ENCODE measurements around the gene PRKN.

PRKN gene

GRCh38 chr6:161984713-161985112 is 742.9 kb downstream of the PRKN start:
- Histone ChIP-seq H3K4me1 (ENCODE audit: control insufficient read depth, insufficient read depth, low read length, poor library complexity, severe bottlenecking) (no peaks in the 10 kb centered on the region), H3K36me3 (ENCODE audit: control insufficient read depth, insufficient read depth, low read length) (no peaks in the 10 kb centered on the region), H3K9me3 (ENCODE audit: control insufficient read depth, low read length) (peaks cover 6% of the 10 kb centered on the region), H3K4me3 (ENCODE audit: insufficient read depth, low read depth, low read length, poor library complexity, severe bottlenecking) (no peak overlapping the region), H3K27me3 (replicated peaks; ENCODE audit: control insufficient read depth, insufficient read depth, low read length, poor library complexity, severe bottlenecking) (no peaks in the 10 kb centered on the region), H3K27ac (ENCODE audit: insufficient read depth, low read length, poor library complexity, severe bottlenecking) (no peak overlapping the region)
- DNase-seq = no peak

DNA sequence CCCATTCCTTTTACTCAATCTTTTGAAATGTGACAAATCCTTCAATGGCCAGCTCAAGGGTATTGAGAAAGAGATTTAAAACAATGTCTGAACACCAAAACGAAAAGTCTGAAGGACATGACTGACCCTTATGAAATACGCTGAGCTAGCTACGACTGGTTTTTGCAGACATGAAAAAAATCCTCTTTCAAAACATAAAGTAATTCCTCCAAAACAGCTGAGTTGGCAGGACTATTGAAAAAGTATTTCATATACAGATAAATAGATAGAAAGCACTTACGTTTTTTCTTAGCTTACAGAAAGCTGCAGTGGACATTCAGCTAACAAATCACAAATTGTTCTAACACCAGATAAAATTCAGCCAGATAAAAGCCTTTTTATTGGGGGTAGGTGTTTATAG is 751.0 kb downstream of the PRKN start:
- no peaks in the 10 kb centered on the region for H3K9me3 ChIP-seq (ENCODE audit: control insufficient read depth, low read length)
- H3K4me3 ChIP-seq (ENCODE audit: insufficient read depth, low read depth, low read length, poor library complexity, severe bottlenecking) = no peak overlapping the region
- H3K27ac ChIP-seq (ENCODE audit: insufficient read depth, low read length, poor library complexity, severe bottlenecking) = no peak overlapping the region
- no peaks in the 10 kb centered on the region for H3K36me3 ChIP-seq (ENCODE audit: control insufficient read depth, insufficient read depth, low read length)
- DNase-seq = no peak
- no peaks in the 10 kb centered on the region for H3K27me3 ChIP-seq (replicated peaks; ENCODE audit: control insufficient read depth, insufficient read depth, low read length, poor library complexity, severe bottlenecking)
- H3K4me1 ChIP-seq (ENCODE audit: control insufficient read depth, insufficient read depth, low read length, poor library complexity, severe bottlenecking) = no peaks in the 10 kb centered on the region

DNA sequence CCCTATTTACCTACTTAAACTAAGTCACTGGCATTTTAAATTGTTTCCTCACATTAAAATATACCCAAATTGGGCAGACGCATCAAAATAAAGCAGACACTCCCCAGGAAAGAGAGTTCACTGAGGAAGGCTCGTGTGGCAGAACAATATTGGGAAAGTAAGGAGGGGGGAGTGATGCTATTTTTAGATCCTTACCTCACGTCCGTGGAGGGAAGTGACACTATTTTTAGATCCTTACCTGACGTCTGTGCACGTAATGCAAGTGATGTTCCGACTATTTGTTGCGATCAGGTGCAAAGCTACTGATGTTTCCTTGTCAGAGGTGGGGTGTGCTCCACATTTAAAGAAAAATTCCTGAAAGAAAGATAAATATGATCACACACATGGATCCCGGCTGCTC is 754.5 kb downstream of the PRKN start:
- H3K27ac ChIP-seq (ENCODE audit: insufficient read depth, low read length, poor library complexity, severe bottlenecking) = no peak overlapping the region
- no peaks in the 10 kb centered on the region for H3K4me1 ChIP-seq (ENCODE audit: control insufficient read depth, insufficient read depth, low read length, poor library complexity, severe bottlenecking)
- no peaks in the 10 kb centered on the region for H3K9me3 ChIP-seq (ENCODE audit: control insufficient read depth, low read length)
- H3K4me3 ChIP-seq (ENCODE audit: insufficient read depth, low read depth, low read length, poor library complexity, severe bottlenecking) = no peak overlapping the region
- no peak for DNase-seq
- H3K27me3 ChIP-seq (replicated peaks; ENCODE audit: control insufficient read depth, insufficient read depth, low read length, poor library complexity, severe bottlenecking) = no peaks in the 10 kb centered on the region
- no peaks in the 10 kb centered on the region for H3K36me3 ChIP-seq (ENCODE audit: control insufficient read depth, insufficient read depth, low read length)

- no peaks in the 10 kb centered on the region for H3K27me3 ChIP-seq (replicated peaks; ENCODE audit: control insufficient read depth, insufficient read depth, low read length, poor library complexity, severe bottlenecking)
- no peak overlapping the region for H3K4me3 ChIP-seq (ENCODE audit: insufficient read depth, low read depth, low read length, poor library complexity, severe bottlenecking)
- no peaks in the 10 kb centered on the region for H3K9me3 ChIP-seq (ENCODE audit: control insufficient read depth, low read length)
- H3K36me3 ChIP-seq (ENCODE audit: control insufficient read depth, insufficient read depth, low read length) = no peaks in the 10 kb centered on the region
- H3K27ac ChIP-seq (ENCODE audit: insufficient read depth, low read length, poor library complexity, severe bottlenecking) = no peak overlapping the region
- DNase-seq = no peak
- H3K4me1 ChIP-seq (ENCODE audit: control insufficient read depth, insufficient read depth, low read length, poor library complexity, severe bottlenecking) = no peaks in the 10 kb centered on the region
Observed at GRCh38 chr6:161971043-161971442, 756.5 kb downstream of the PRKN start.

DNA sequence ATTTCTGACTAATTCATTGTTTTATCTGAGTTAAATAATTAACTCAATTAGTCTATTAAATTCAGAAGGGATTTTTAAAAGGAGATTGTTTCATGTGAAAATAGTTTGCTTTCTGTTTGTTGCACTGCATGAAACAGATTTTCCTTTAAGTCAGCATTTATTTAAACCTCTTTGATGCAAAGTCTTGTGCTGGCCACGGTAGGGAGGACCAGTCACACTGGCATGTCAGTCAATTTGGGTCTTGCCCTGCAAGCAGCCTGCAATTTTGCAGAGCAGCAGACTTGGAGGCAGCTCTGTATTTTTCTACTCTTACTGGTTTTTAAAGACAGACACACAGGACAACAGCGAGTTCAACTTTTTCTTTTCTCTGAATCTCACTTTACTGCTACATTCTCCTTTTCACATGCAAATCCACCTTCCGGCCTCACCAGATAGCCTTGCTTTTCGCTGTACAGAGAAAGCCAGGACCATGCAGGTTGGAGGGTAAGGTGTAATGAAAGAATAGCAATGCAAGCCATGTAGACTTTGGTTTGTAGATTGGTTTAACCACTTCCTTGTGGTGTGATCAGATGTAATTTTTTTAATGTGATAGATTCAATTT is 763.8 kb downstream of the PRKN start:
- Histone ChIP-seq H3K27me3 (replicated peaks; ENCODE audit: control insufficient read depth, insufficient read depth, low read length, poor library complexity, severe bottlenecking) (no peaks in the 10 kb centered on the region), H3K27ac (ENCODE audit: insufficient read depth, low read length, poor library complexity, severe bottlenecking) (no peak overlapping the region), H3K9me3 (ENCODE audit: control insufficient read depth, low read length) (no peaks in the 10 kb centered on the region), H3K4me3 (ENCODE audit: insufficient read depth, low read depth, low read length, poor library complexity, severe bottlenecking) (no peak overlapping the region), H3K36me3 (ENCODE audit: control insufficient read depth, insufficient read depth, low read length) (no peaks in the 10 kb centered on the region), H3K4me1 (ENCODE audit: control insufficient read depth, insufficient read depth, low read length, poor library complexity, severe bottlenecking) (no peaks in the 10 kb centered on the region)
- no peak for DNase-seq

DNA sequence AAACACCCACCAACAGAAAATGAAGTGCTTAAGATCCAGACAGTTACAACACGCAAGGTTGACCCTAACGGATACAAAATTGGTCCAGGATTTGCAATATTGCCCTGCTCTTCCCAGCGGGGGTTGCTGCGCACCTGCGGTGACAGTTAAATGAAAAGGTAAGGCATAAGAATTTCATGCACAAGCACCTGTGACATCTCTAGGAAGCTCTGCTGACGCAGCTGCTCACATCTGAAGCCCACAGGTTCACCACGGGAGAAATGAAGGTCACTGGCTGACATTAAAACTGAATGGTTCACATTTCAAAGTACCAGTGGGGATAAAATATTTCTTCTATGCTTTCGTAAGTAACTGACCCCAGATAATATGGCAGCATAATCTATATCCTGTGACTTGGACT is 764.4 kb downstream of the PRKN start:
- Histone ChIP-seq H3K27me3 (replicated peaks; ENCODE audit: control insufficient read depth, insufficient read depth, low read length, poor library complexity, severe bottlenecking) (no peaks in the 10 kb centered on the region), H3K9me3 (ENCODE audit: control insufficient read depth, low read length) (no peaks in the 10 kb centered on the region), H3K36me3 (ENCODE audit: control insufficient read depth, insufficient read depth, low read length) (no peaks in the 10 kb centered on the region), H3K27ac (ENCODE audit: insufficient read depth, low read length, poor library complexity, severe bottlenecking) (no peak overlapping the region), H3K4me3 (ENCODE audit: insufficient read depth, low read depth, low read length, poor library complexity, severe bottlenecking) (no peak overlapping the region), H3K4me1 (ENCODE audit: control insufficient read depth, insufficient read depth, low read length, poor library complexity, severe bottlenecking) (no peaks in the 10 kb centered on the region)
- no peak for DNase-seq

GRCh38 chr6:161961796-161962195 is 765.8 kb downstream of the PRKN start:
- Histone ChIP-seq H3K36me3 (ENCODE audit: control insufficient read depth, insufficient read depth, low read length) (no peaks in the 10 kb centered on the region), H3K27me3 (replicated peaks; ENCODE audit: control insufficient read depth, insufficient read depth, low read length, poor library complexity, severe bottlenecking) (no peaks in the 10 kb centered on the region), H3K4me1 (ENCODE audit: control insufficient read depth, insufficient read depth, low read length, poor library complexity, severe bottlenecking) (no peaks in the 10 kb centered on the region), H3K4me3 (ENCODE audit: insufficient read depth, low read depth, low read length, poor library complexity, severe bottlenecking) (no peak overlapping the region), H3K9me3 (ENCODE audit: control insufficient read depth, low read length) (no peaks in the 10 kb centered on the region), H3K27ac (ENCODE audit: insufficient read depth, low read length, poor library complexity, severe bottlenecking) (no peak overlapping the region)
- DNase-seq = no peak

- no peaks in the 10 kb centered on the region for H3K4me1 ChIP-seq (ENCODE audit: control insufficient read depth, insufficient read depth, low read length, poor library complexity, severe bottlenecking)
- H3K9me3 ChIP-seq (ENCODE audit: control insufficient read depth, low read length) = no peaks in the 10 kb centered on the region
- H3K36me3 ChIP-seq (ENCODE audit: control insufficient read depth, insufficient read depth, low read length) = no peaks in the 10 kb centered on the region
- no peak overlapping the region for H3K4me3 ChIP-seq (ENCODE audit: insufficient read depth, low read depth, low read length, poor library complexity, severe bottlenecking)
- DNase-seq = no peak
- H3K27ac ChIP-seq (ENCODE audit: insufficient read depth, low read length, poor library complexity, severe bottlenecking) = no peak overlapping the region
- no peaks in the 10 kb centered on the region for H3K27me3 ChIP-seq (replicated peaks; ENCODE audit: control insufficient read depth, insufficient read depth, low read length, poor library complexity, severe bottlenecking)
Observed at GRCh38 chr6:161961046-161961445, 766.5 kb downstream of the PRKN start.

GRCh38 chr6:161959072-161959471 is 768.5 kb downstream of the PRKN start:
- H3K4me1 ChIP-seq (ENCODE audit: control insufficient read depth, insufficient read depth, low read length, poor library complexity, severe bottlenecking) = no peaks in the 10 kb centered on the region
- H3K27me3 ChIP-seq (replicated peaks; ENCODE audit: control insufficient read depth, insufficient read depth, low read length, poor library complexity, severe bottlenecking) = no peaks in the 10 kb centered on the region
- no peak overlapping the region for H3K27ac ChIP-seq (ENCODE audit: insufficient read depth, low read length, poor library complexity, severe bottlenecking)
- no peak overlapping the region for H3K4me3 ChIP-seq (ENCODE audit: insufficient read depth, low read depth, low read length, poor library complexity, severe bottlenecking)
- no peaks in the 10 kb centered on the region for H3K36me3 ChIP-seq (ENCODE audit: control insufficient read depth, insufficient read depth, low read length)
- no peaks in the 10 kb centered on the region for H3K9me3 ChIP-seq (ENCODE audit: control insufficient read depth, low read length)
- no peak for DNase-seq

DNA sequence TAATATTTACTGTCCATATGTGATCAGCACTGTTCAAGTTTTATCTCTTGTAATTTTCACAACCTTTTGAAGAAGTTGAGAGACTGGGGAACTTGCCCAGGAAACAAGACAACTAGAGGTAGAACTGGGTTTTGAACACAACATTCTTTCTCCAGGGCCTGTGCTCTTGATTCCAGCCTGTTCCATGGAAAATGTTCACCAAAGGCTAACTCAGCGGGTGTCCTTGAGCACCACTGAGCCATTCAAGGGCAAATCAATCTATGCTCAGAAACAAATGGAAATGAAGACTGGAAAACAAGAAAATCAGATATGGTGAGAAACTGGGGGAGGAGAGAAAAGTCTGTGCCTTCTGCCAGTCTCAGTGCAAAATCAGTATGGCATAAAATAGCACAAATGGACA is 771.5 kb downstream of the PRKN start:
- Histone ChIP-seq H3K4me1 (ENCODE audit: control insufficient read depth, insufficient read depth, low read length, poor library complexity, severe bottlenecking) (no peaks in the 10 kb centered on the region), H3K9me3 (ENCODE audit: control insufficient read depth, low read length) (no peaks in the 10 kb centered on the region), H3K36me3 (ENCODE audit: control insufficient read depth, insufficient read depth, low read length) (no peaks in the 10 kb centered on the region)

More for the DNA sequence above, 771.5 kb downstream of the PRKN start:
- Histone ChIP-seq H3K27ac (ENCODE audit: insufficient read depth, low read length, poor library complexity, severe bottlenecking) (no peak overlapping the region), H3K4me3 (ENCODE audit: insufficient read depth, low read depth, low read length, poor library complexity, severe bottlenecking) (no peak overlapping the region), H3K27me3 (replicated peaks; ENCODE audit: control insufficient read depth, insufficient read depth, low read length, poor library complexity, severe bottlenecking) (no peaks in the 10 kb centered on the region)
- no peak for DNase-seq

Measured in effector memory CD4-positive, alpha-beta T cell (primary cell).